Fibroblast of peridontal ligament (primary cell): ENCODE results near the gene FIGNL2.
"Not testable (repeated sequence)": the region's sequence is repeated elsewhere in the genome, so short reads cannot be mapped to it uniquely, and the experiment has no call there.

Source experiments
- DNase-seq: peaks from one replicate; pipeline ENCODE4 v3.0.0-alpha.2; 2010; ENCODE audit errors: extremely low read depth

Gene FIGNL2

DNA sequence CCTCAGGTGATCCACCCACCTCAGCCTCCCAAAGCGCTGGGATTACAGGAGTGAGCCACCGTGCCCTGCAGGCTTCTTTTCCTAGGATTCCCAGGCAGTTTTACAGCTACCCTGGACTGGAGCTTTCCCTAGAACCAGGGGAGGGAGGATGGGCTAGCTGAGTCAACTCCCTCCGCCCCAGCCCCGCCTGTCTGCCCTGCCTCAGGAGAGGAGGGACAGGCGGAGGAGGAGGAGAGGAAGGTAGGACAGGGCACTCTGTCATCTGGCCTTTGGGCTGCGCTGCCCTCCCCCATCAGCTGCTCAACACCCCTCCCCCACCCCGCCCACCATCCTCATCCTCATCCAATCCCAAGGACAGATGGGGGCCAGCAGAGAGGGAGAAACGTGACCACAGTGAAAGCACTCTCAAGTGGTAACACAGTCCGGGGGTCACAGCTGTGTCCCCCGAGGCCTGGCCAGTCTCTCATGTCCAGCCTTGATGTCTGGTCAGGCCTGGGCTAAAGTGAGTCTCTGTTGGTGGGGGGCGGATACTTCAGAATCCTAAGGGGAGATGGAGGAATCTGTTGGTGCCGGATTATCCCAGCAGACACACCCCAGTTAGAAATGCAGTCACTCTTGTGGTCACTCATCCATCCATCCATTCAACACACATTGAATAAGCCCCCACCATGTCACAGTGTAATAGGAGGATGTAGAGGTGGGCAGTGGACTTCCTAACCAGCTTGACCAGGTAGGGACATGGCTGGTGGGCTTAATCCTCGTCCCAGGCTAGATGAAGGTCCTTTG lies 12.3 kb downstream of the FIGNL2 start:
- no peak for DNase-seq

GRCh38 chr12:51834411-51834810 lies 14.1 kb downstream of the FIGNL2 start:
- DNase-seq = no peak

DNA sequence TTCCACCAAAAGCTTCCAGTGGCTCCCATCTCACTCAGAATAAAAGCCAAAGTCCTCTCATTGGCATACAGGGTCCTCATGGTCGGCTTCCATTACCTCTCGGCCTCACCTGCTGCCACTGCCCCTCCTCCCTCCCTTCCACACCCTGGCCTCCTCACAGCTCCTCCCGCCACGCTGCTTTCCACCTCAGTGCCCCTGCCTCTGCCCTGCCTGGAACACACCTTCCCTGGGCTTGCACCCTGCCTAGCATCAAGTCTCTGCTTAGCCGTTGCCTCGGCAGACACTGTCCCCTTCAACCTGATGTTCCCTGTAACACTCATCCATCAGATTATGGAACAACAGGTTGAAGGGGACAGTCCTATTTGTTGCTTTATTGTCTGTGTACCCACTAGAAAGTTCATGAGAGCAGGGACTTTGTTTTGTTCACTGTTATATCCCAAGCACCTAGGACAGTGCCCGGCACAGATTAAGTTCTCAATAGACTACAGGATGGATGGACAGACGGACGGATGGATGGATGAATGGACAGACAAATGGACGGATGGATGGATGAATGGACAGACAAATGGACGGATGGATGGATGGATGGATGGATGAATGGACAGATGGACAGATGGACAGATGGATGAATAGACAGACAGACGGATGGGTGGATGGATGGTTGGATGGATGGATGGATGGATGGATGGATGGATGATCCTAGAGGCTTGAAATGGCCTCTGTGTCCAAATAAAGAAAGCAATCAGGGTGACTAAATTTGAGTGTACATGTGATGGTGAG lies 14.9 kb downstream of the FIGNL2 start:
- DNase-seq = no peak

GRCh38 chr12:51832354-51833107 lies 16.0 kb downstream of the FIGNL2 start:
- DNase-seq = no peak

DNA sequence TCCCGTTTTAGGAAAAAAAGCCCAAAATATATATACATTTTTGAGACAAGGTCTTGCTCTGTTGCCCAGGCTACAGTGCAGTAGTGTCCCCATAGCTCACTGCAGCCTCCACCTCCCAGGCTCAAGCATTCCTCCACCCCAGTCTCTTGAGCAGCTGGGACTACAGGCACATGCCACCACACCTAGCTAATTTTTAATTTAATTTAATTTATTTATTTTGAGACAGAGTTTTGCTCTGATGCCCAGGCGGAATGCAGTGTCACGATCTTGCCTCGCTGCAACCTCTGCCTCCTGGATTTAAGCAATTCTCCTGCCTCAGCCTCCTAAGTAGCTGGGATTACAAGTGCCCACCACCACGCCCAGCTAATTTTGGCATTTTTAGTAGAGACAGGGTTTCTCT lies 16.7 kb downstream of the FIGNL2 start:
- not testable (repeated sequence) for DNase-seq

DNA sequence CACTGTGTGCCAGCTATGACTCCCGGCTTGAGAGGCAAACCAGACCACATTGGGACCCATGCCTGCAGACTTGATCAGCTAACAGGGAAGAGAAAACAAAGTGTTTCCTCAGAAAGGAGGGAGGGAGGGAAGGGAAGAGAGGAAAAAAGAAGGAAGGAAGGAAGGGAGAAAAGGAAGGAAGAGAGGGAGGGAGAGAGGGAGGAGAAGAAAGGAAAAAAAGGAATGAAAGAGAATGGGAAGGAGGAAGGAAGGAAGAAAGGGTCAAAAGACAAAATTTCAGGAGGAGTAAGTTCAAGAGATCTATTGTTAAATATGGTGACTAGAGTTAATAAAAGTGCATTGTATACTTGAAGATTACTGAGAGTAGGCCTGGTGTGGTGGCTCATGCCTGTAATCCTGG lies 18.9 kb downstream of the FIGNL2 start:
- DNase-seq = no peak

DNA sequence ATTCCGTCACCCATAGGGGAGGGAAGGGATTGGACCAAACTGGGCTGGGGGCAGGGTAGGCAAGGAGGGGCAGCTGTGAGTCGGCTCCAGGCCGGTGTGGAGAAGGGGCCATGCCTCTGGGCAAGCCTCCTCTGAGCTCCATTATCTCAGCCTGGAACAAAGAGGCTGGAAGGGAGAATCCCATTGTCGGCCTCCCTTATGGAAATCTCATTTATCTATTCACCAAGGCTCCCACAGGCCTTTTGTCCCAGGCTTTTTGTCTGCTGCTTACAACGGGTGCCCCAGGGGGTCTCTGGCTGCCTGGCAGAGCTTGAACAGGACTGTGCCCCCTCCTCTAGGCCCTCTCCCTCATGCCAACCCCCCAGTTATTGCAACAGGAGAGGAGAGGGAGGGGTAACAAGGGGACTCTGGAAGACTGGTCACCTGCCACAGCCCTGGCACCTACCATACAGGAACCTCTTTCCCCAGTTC lies 19.5 kb downstream of the FIGNL2 start:
- DNase-seq = no peak

GRCh38 chr12:51827925-51828818 lies 20.3 kb downstream of the FIGNL2 start:
- no peak for DNase-seq

DNA sequence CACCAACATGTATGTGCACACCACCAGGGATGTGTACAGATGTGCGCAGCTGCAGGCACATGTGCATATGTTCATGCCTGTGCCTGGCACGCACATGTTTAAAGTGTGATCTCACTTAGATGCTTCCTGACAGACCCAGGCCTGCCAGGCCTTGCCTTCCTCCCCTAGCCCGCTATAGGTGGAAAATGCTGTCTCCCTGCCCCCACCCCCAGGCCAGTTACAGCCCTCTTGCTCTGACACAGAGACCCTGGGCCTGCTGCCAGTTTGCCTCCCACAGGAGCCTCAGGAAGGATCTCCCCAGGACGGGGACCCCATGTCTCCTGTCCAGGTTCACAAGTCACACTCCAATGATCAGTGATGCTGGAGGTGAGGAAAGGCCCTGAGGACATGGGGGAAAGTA lies 21.6 kb downstream of the FIGNL2 start:
- no peak for DNase-seq

- no peak for DNase-seq
Measured at GRCh38 chr12:51825216-51825615, 23.3 kb downstream of the FIGNL2 start.

DNA sequence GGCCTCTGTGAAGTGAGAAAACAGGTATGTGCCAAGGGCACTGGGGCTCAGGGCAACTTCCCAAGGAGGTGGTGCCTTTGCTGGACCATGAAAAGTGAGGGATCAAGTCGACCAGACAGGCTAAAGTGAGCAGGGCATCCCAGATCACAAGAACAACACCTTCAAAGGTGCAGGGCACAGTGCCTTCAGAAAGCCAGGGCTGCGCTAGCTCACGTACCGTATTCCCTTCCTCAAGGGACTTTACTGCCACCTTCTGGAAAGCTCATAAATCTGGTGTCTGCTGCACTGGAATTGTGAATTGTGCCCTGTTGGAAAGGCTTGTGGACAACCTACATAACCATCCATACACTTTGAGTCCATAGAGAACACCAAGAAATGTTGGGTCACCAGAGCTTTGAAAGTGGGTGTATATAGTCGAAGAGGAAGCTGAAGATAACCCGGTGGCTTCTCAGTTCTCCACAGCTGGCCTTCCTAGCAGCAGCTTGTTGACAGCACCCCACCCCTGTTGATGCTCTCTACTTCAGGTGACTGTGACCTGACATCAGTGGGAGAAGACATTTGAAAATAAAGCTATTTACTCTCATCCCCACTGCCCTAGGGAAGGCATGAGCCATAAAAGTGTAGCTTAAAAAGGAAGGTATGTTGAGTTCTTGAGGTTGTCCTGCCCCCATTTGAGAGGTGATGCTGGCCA lies 24.5 kb downstream of the FIGNL2 start:
- DNase-seq = peak; percentile 79

GRCh38 chr12:51822956-51823355 lies 25.6 kb downstream of the FIGNL2 start:
- DNase-seq = no peak

DNA sequence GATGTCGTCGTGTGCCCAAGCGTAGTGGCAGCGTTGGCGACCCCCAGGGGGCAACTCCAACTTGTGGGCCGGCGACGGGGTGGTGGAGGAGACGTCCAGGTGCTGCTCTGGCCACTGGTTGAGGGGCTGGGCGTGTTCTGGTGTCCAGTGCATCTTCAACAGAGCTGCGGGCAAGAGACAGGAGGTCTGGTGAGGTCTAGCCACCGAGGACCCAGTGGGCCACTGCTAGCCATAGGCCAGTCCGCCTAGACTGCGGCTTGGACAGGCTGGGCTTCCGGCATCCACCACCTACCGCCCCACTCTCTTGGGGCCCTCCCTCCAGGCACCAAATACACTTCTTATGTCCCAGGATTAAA lies 26.3 kb downstream of the FIGNL2 start:
- no peak for DNase-seq

DNA sequence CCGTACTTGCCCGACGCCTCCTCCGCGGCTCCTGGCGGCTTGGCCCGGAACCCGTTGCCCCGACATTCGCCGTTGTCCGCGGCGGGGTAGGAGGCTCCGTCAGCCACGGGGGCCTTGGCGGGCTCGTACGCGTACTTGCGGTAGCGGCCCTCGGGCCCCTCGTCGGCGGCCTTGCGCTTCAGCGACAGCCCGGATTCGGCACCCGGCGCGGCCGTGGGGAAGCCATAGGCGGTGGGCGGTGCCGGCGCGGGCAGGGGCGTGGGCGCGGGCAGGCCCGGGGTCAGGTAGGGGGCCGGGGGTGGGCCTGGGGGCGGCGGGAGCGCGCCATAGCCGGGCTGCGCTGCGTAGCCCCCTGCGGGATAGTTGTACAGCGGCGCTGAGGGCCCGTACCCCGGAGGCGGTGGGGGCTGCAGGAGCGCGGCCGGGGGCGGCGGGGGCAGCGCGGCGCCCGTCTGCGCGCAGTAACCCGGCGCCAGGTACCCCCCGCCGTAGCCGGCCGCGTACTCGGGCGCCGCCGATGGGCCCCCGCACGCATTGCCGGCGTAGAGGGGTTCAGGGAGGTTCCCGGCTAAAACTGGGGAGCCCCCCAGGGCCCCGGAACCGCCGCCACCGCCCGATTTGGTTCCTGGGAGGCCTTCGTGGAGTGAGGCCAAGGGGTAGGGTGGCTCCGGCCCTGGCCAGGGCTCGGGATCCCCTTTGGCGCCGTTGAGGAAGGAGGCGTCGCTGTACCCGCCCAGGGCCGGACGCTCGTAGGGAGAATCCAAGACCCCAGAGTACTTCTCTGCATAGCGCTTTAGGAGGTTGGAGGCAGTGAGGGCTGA lies 26.9 kb downstream of the FIGNL2 start:
- no peak for DNase-seq

GRCh38 chr12:51820526-51821439 lies 27.7 kb downstream of the FIGNL2 start:
- peak; percentile 54 for DNase-seq

DNA sequence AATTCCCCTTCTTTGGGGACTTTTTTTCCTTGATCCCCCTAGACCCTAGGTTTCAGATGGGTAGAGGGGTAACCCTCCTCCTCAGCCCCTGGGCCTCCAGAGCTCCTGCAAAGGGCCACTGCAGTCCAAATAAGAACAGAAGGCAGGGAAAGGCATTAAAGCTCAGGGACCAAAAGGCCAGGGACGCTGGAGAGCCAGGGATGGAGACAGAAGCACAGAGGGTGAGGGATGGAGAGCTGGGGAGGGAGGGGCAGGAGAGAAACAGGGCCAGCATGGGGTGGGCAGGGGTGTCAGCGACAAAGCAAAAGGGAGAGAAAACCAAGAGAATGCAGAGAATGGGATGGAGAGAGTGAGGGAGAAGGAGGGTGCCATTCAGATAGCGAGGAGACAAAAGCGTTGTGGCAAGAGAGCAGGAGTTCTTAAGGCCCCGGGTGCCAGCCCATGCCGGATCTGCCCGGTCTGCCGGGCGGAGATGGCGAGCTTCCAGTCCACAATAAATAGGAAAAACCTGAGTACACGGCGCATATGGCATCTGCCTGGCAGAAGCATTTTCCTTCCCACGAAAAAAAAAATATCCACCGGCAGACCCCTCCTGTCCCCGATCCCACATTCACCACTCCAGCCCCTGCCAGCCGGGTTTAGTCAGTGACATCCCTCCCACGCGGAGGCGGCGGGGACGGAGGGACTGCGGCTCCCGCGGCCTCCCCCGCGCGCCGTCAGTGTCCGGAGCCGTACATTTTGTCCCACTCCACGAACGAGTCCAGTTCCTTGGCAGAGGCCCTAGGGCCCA lies 28.6 kb downstream of the FIGNL2 start:
- DNase-seq = peak; percentile 24

DNA sequence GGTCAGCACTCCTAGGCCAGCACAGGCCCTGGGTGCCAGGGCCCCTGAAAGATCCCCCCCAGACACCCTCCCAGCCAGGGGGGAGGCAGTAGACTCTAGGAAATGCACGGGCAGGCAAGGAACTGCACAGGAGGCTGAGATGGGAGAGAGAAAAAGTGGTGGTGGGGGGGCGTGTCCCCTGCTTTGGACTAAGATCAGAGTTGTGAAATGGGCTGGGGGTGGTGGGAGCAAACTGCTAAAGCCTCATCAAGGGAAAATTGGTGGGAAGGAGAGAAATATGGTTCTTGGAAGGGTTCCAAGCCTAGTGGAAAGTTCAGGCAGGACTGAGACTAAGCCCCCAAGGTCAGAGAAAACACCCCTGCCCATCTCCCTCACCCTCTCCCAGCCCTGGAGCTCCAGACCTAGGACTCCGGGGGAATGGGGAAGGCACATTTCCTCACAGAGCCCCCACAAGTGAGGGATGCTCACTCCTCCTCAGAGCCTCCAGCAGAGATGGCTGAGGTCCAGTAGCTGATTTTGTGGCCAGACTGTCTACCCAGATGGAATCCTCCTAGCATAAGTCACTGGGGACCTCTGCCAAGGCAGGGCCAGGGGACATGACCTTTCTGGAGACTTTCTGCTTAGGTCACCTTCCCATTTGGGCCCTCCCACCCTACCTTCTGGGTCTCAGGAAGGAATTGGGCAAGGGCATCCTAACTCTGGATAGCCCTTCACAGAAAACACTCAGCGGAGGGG lies 29.8 kb downstream of the FIGNL2 start:
- DNase-seq = peak; percentile 90
